ENCODE results near the gene RPN1.

- TF ChIP-seq, protein P1, sequence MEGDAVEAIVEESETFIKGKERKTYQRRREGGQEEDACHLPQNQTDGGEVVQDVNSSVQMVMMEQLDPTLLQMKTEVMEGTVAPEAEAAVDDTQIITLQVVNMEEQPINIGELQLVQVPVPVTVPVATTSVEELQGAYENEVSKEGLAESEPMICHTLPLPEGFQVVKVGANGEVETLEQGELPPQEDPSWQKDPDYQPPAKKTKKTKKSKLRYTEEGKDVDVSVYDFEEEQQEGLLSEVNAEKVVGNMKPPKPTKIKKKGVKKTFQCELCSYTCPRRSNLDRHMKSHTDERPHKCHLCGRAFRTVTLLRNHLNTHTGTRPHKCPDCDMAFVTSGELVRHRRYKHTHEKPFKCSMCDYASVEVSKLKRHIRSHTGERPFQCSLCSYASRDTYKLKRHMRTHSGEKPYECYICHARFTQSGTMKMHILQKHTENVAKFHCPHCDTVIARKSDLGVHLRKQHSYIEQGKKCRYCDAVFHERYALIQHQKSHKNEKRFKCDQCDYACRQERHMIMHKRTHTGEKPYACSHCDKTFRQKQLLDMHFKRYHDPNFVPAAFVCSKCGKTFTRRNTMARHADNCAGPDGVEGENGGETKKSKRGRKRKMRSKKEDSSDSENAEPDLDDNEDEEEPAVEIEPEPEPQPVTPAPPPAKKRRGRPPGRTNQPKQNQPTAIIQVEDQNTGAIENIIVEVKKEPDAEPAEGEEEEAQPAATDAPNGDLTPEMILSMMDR (IDR thresholded peaks at IDR 0.05; ENCODE audit: extremely low read depth in 1 of 2, insufficient read depth in 1 of 2, low read depth in 1 of 2, low read length in 2 of 2): no peak
- TF ChIP-seq EZH2 (IDR thresholded peaks at IDR 0.05; ENCODE audit: borderline replicate concordance, low read depth, low read length, severe bottlenecking) (no peak), MYC (IDR thresholded peaks at IDR 0.05; ENCODE audit: low read depth, low read length) (no peak)
- TF ChIP-seq, protein P2, sequence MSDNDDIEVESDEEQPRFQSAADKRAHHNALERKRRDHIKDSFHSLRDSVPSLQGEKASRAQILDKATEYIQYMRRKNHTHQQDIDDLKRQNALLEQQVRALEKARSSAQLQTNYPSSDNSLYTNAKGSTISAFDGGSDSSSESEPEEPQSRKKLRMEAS (IDR thresholded peaks at IDR 0.05; ENCODE audit: insufficient read depth, insufficient read length): no peak
Observed at GRCh38 chr3:128681369-128681829, 30.8 kb upstream of the RPN1 start.
